MM.1S (cell line): ENCODE results near the gene SPRING1.

Experiments used
- CTCF ChIP-seq: fragments of 300-600 bp; sonication (generic); IDR thresholded peaks from 2 replicates; pipeline ENCODE4 v1.5.1; 2016; ENCODE audit warnings: antibody characterized with exemption, low read length, mixed read lengths
- EZH2 ChIP-seq: fragments of 300-600 bp; sonication (generic); optimal IDR thresholded peaks from 2 replicates; pipeline ENCODE3; 2017; ENCODE audit warnings: low read depth, mild to moderate bottlenecking, antibody characterized with exemption, low read length, mixed read lengths

- TF ChIP-seq CTCF (peak; percentile 15), EZH2 (no peak)
These were observed 40.6 kb downstream of the SPRING1 start for GRCh38 chr12:116697305-116697704.
